ENCODE measurements around the gene HSF4. TPM values are rescaled to one million over a fixed set of nuclear protein-coding genes. Genes with fewer than 3 reads are reported as not detected.

HSF4 gene
- 0.13 and 3.5 TPM in 2 replicates for total RNA-seq

DNA sequence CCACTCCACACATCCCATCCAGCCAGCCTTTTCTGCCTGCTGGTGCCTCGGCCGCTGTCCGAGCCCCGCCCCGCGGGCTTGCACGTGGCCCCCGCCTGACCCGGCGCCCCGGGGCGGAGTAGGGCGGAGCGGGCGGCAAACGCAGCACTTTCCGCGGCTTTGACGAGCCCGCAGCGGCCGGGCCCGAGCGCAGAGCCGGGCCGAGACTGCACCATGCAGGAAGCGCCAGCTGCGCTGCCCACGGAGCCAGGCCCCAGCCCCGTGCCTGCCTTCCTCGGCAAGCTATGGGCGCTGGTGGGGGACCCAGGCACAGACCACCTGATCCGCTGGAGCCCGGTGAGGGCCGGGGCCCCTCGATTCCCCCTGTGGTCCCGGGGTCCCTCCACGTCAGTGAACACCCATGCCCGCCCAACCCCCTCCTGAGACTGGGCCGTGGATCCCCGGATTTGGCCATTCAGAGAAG, at the start of gene HSF4:
HSF4 (plus strand) TSS at position 147 of the 463 bp plus-strand sequence; CDS start at position 214, 67 bp downstream.

GRCh38 chr16:67150833-67151396, 13.6 kb upstream of the HSF4 start, which contains the start of gene B3GNT9:
Gene B3GNT9 (minus strand): TSS chr16:67150998. CDS start chr16:67150485, 513 bp downstream.

DNA sequence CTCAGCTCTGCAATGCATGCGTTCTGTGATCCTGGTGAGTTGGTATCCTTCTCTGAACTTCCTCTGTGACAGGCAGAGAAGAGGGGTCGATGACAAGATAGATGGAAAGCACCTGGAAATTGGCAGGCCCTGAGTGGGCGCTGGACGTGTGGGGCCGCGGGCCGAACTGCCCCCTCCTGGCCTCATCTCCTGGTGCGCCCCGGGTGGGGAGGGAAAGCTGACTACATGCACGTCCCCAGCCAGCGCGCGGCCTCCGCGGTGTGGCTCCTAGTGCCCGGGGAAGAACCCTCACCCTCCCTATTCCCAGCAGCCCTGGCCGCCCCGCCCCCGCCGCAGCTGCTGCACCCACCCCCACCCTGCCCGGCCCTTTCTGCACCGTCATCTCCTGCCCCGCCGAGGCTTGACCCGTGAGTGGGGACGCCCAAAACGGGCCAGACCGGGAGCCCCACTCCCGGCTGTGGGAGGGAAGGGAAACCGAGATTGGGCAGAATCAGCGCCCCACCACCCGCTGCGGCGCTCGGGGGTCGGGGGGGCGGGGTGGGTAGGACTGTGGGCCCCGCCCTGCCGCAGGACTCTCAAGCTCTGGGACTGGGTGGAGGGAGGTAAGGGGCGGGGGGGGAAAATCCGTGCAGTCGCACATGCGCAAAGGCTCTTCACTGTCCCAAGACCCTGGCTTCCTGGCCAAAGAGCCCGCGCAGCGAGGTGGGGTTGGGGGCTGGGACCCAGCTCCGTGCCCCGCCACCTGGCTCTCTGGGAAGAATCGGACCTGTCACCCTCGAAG, 5.8 kb downstream of the HSF4 start, which contains the start of gene NOL3:
NOL3 (plus strand) TSS at position 371 of the 781 bp plus-strand sequence.

DNA sequence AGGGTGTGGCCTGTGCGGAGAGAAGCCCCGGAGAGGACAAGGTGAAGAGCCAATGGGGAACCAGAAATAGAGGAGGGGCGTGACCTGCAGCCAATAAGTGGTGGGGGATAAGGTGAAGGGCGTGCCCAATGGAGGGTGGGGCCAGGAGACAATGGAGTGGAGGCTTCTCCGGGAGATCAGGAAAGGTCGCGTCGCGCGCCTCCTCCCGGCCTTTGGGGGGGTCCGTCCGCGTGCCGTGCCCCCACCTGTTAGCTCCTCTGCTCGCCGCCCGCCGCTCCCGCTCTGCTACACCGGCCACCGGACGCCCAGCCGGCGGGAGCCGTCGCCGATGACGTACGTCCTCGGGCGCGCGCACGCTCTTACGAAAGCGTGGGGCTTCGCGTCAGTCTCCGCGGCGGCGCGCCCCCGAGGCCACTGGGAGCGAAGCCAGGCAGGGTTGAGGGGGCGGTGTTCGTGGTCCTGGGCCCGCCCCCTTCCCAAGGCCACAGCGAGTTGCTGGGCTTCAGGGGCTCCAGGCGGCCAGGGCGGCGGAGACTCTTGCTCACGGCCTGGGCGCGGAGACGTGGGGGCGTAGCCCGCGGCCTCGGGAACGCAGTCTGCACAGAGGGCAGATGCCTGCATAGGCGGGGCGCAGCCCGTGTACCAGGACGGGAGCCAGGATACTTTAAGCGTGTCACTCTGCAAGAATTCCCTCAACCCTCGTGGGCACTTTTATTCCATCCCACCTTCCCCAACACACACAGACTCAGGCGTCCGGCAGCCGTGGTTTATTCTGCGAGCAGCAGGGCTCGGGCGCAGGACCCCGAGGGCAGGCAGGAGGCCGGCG, 19.3 kb downstream of the HSF4 start, which contains the start of gene MATCAP1:
MATCAP1 (minus strand) TSS at position 337 of the 826 bp plus-strand sequence. CDS start 3,353 bp downstream, outside the sequence.

DNA sequence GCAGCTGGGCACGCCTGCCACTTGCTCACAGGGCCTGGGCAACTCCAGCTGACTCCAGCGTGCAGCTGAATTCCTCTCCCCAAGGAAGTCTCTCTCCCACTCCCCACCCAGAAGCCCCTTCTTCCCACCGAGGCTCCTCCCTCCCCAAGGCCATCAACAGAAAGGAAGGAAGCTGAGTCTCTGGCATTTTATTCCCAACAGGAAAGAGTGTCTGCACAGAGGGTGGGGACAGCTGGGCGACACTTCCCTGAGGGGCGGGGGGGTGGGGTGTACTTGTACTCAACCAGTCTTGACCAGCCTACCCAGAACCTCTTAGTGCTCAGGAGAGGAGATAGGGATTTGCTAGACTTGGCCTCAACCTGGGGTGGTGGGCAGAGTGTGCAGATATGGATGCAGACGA, 25.5 kb downstream of the HSF4 start, which contains the start of gene EXOC3L1:
EXOC3L1 (minus strand) TSS at position 96 of the 400 bp plus-strand sequence. CDS start 460 bp downstream, outside the sequence.

GRCh38 chr16:67191995-67192681, 27.6 kb downstream of the HSF4 start, which contains the start of gene E2F4:
Gene E2F4 (plus strand): TSS chr16:67192155. CDS start chr16:67192228, 73 bp downstream.

DNA sequence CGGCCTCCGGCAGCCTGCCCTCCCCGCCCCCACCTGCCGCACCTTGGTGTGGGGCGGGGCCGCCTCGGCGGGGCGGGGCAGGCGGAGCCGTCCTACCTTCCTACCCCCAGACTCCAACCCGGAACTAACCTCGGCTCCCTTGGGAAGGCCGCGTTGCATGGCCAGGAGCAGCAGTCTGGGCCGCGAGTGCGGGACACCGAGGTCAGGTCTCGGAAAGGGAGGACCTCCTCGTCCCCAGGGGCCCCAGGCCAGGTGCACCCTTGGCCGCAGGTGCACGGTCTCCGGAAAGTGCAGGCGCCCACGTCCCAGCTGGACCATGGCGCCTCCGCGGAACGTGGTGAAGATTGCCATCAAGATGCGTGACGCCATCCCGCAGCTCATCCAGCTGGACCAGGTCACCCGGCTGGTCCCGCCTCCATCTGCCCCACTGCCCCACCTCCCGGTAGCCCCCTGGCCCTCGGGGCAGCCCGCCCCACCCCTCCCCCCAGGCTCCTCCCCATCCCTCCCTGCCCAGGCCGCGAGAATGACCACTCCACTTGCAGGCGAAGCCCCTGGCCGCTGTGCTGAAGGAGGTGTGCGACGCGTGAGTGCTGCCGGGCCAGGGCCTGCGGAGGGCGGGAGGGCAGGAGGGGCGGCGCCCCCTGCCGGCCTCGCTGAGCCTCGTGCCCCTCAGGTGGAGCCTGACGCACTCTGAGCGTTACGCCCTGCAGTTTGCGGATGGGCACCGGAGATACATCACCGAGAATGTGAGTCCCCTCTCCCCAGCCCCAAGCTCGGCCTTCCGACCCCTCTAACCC, 34.7 kb downstream of the HSF4 start, which contains the start of gene ELMO3:
ELMO3 (plus strand) TSS at position 121 of the 797 bp plus-strand sequence; CDS start at position 317, 196 bp downstream.

Other genes with a start within 250 kb of the HSF4 start
- gene CDH16, start 245.9 kb upstream of the HSF4 start, total RNA-seq = not detected in 2 replicates
- gene RRAD, start 239.2 kb upstream of the HSF4 start, total RNA-seq = 3.8 and 7.5 TPM in 2 replicates
- 129 and 149 TPM in 2 replicates for gene CIAO2B, start 230.3 kb upstream of the HSF4 start, total RNA-seq
- 19.0 and 22.8 TPM in 2 replicates for gene CES2, start 229.2 kb upstream of the HSF4 start, total RNA-seq
- 0.24 TPM in 1 of 2 replicates, not detected in the other for gene CES3, start 203.5 kb upstream of the HSF4 start, total RNA-seq
- 0.65 and 2.4 TPM in 2 replicates for gene CES4A, start 176.2 kb upstream of the HSF4 start, total RNA-seq
- gene CBFB, start 135.6 kb upstream of the HSF4 start, total RNA-seq = 39.8 and 48.2 TPM in 2 replicates
- gene PHAF1, start 54.8 kb upstream of the HSF4 start, total RNA-seq = 11.9 and 16.8 TPM in 2 replicates
- 31.9 and 75.3 TPM in 2 replicates for gene B3GNT9, start 13.7 kb upstream of the HSF4 start, total RNA-seq
- gene TRADD, start 4.8 kb upstream of the HSF4 start, total RNA-seq = 26.1 and 32.8 TPM in 2 replicates
- gene FBXL8, start 4.8 kb upstream of the HSF4 start, total RNA-seq = 7.8 and 24.1 TPM in 2 replicates
- gene NOL3, start 5.8 kb downstream of the HSF4 start, total RNA-seq = 25.3 and 35.7 TPM in 2 replicates
- gene MATCAP1, start 19.2 kb downstream of the HSF4 start, total RNA-seq = 8.4 and 38.3 TPM in 2 replicates
- 0.39 and 0.96 TPM in 2 replicates for gene EXOC3L1, start 25.4 kb downstream of the HSF4 start, total RNA-seq
- gene E2F4, start 27.4 kb downstream of the HSF4 start, total RNA-seq = 75.3 and 80.8 TPM in 2 replicates
- 1.4 and 2.3 TPM in 2 replicates for gene ELMO3, start 34.4 kb downstream of the HSF4 start, total RNA-seq
- 32.1 and 38.2 TPM in 2 replicates for gene TMEM208, start 62.4 kb downstream of the HSF4 start, total RNA-seq
- gene FHOD1, start 82.7 kb downstream of the HSF4 start, total RNA-seq = 27.3 and 30.1 TPM in 2 replicates
- gene SLC9A5, start 84.2 kb downstream of the HSF4 start, total RNA-seq = 0.65 and 3.0 TPM in 2 replicates
- gene PLEKHG4, start 114.8 kb downstream of the HSF4 start, total RNA-seq = 14.4 and 23.2 TPM in 2 replicates
- gene KCTD19, start 162.0 kb downstream of the HSF4 start, total RNA-seq = 0.24 TPM in 1 of 2 replicates, not detected in the other
- 0.13 TPM in 1 of 2 replicates, not detected in the other for gene LRRC36, start 162.1 kb downstream of the HSF4 start, total RNA-seq
- 0.91 and 4.2 TPM in 2 replicates for gene TPPP3, start 228.8 kb downstream of the HSF4 start, total RNA-seq

Measured in epithelial cell of alveolus of lung (primary cell).